Peyer's patch (tissue), 4 donors: ENCODE measurements around the gene IGSF11.

Experiments used
- CTCF ChIP-seq, 6 experiments: fragments of 450-650 bp in 4 of 6; fragments of 200-600 bp in 2 of 6; sonication (generic) in 1 of 6; IDR thresholded peaks; one replicate each; pipeline ENCODE4 v1.5.1; 2017 to 2019; ENCODE audit warnings: antibody characterized with exemption in 6 of 6, mild to moderate bottlenecking in 3 of 6, moderate library complexity in 1 of 6
- POLR2A ChIP-seq, 2 donors: fragments of 450-650 bp; IDR thresholded peaks; one replicate each; pipeline ENCODE4 v1.5.1; 2017; ENCODE audit warnings: antibody characterized with exemption in 2 of 2, mild to moderate bottlenecking in 2 of 2, moderate library complexity in 2 of 2

DNA sequence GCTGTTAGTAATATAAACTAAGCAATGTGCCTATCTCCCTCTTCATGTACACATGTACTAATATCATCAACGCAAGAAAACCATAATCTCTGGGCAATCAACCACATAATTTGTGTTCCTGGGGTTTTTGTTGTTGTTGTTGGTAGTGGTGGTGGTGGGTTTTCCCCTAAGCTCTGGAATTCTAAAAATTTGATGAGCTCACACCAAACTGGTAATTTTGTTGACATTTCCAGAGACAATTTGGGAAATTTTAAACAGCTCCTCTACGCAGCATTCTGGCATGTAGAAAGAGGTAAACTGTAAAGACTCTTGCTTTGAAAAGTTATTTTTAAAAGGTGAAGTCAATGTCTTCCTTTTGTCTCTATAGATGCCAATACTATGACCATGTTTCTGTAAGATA, 126.7 kb downstream of the IGSF11 start:
- no peak for TF ChIP-seq CTCF (IDR thresholded peaks at IDR 0.05)
- no peak for TF ChIP-seq POLR2A (IDR thresholded peaks at IDR 0.05)
